Stimulated activated CD8-positive, alpha-beta memory T cell treated with anti-CD3 and anti-CD28 coated beads, Interleukin-7, amount 100 ng/mL, for 4 hours (primary cell): ENCODE data around the gene ACTBL2.
"Not testable (repeated sequence)": the region's sequence is repeated elsewhere in the genome, so short reads cannot be mapped to it uniquely, and the experiment has no call there.

Experiments used
- DNase-seq, 2 donors: peaks; one replicate each; pipeline ENCODE4 v3.0.0-alpha.2; 2020; ENCODE audit warnings: low read depth in 2 of 2

Gene ACTBL2

GRCh38 chr5:57494104-57495098 is 11.8 kb upstream of the ACTBL2 start:
- DNase-seq, result no peak

GRCh38 chr5:57493034-57493433 is 10.4 kb upstream of the ACTBL2 start:
- DNase-seq, result no peak

- no peak for DNase-seq
Observed at GRCh38 chr5:57492632-57493031, 10.0 kb upstream of the ACTBL2 start.

- no peak for DNase-seq
Observed at GRCh38 chr5:57491369-57491965, 8.9 kb upstream of the ACTBL2 start.

- no peak for DNase-seq
Observed at GRCh38 chr5:57488215-57488955, 5.8 kb upstream of the ACTBL2 start.

- no peak for DNase-seq
Observed at GRCh38 chr5:57486027-57486602, 3.5 kb upstream of the ACTBL2 start.

GRCh38 chr5:57478826-57479225 is 3.8 kb downstream of the ACTBL2 start:
- no peak for DNase-seq

- no peak for DNase-seq
Observed at GRCh38 chr5:57476601-57477056, 6.0 kb downstream of the ACTBL2 start.

- DNase-seq, result no peak
Observed at GRCh38 chr5:57470339-57470738, 12.3 kb downstream of the ACTBL2 start.

- DNase-seq, result no peak
Observed at GRCh38 chr5:57468481-57469163, 14.0 kb downstream of the ACTBL2 start.

- DNase-seq, result no peak
Observed at GRCh38 chr5:57466544-57466943, 16.1 kb downstream of the ACTBL2 start.

- DNase-seq, result not testable (repeated sequence)
Observed at GRCh38 chr5:57460056-57460455, 22.6 kb downstream of the ACTBL2 start.

- no peak for DNase-seq
Observed at GRCh38 chr5:57458443-57458842, 24.2 kb downstream of the ACTBL2 start.

GRCh38 chr5:57456531-57457135 is 26.0 kb downstream of the ACTBL2 start:
- no peak for DNase-seq

GRCh38 chr5:57455511-57456455 is 26.8 kb downstream of the ACTBL2 start:
- DNase-seq, result no peak

- DNase-seq, result no peak
Observed at GRCh38 chr5:57454896-57455295, 27.7 kb downstream of the ACTBL2 start.

GRCh38 chr5:57453728-57454127 is 28.9 kb downstream of the ACTBL2 start:
- DNase-seq, result no peak

- DNase-seq, result no peak
Observed at GRCh38 chr5:57452885-57453284, 29.7 kb downstream of the ACTBL2 start.

GRCh38 chr5:57450991-57451876 is 31.4 kb downstream of the ACTBL2 start:
- DNase-seq, result no peak
